K562 (cell line): ENCODE data around the gene C1orf87. TPM values are rescaled to one million over a fixed set of nuclear protein-coding genes. Genes with fewer than 3 reads are reported as not detected.
A peak's percentile ranks its signal among the peaks of the same experiment; 100 is the strongest.
"Not testable (repeated sequence)": the region's sequence is repeated elsewhere in the genome, so short reads cannot be mapped to it uniquely, and the experiment has no call there.

Experiments used
- ATAC-seq: fragments of 200-7000 bp; cut with Tn5 transposase; 3 replicates; pipeline ENCODE4 v1.9.1; 2020; ENCODE audit warnings: moderate library complexity
- BruUV-seq: library from RNA; stranded (reverse); fragments of 400-500 nt; replicated peaks from 2 replicates; lab custom pipeline; 2021; lab: Mats Ljungman, UMichigan
- CTCF ChIA-PET: fragments of 300-600 bp; formaldehyde crosslinking; extraction: SDS; loops from one replicate; lab custom pipeline; 2021; ENCODE audit warnings: low intra/inter-chr PET ratio; lab: Yijun Ruan, JAX
- POLR2A ChIA-PET: fragments of 300-600, 350-650 bp; sonication (Branson Sonifier 250); formaldehyde crosslinking; extraction: SDS; loops from one replicate; lab custom pipeline; 2021; ENCODE audit warnings: antibody characterized with exemption, inconsistent platforms; lab: Yijun Ruan, JAX
- DNase-seq, 4 experiments: peaks; one replicate each; pipeline versions ENCODE4 v3.0.0 to v3.0.0-alpha.2; 2011 to 2018; ENCODE audit warnings: low spot score in 3 of 4, mixed read lengths in 3 of 4; ENCODE audit errors: extremely low read depth in 1 of 4
- FAIRE-seq: peaks from 2 replicates; lab custom pipeline; 2011; peaks lifted over from hg19 to GRCh38; lab: Jason Lieb, UNC
- H2AFZ ChIP-seq: 2 replicates; pipeline ENCODE4 v1.6.0; 2011; ENCODE audit warnings: low read depth, low read length, control low read depth, inconsistent platforms
- H3K27ac ChIP-seq: fragments of 200-600 bp; 3 replicates; pipeline ENCODE4 v1.8.0; 2011; ENCODE audit warnings: low read depth, mild to moderate bottlenecking, control low read depth, inconsistent platforms, low read length, moderate library complexity, mixed read lengths; ENCODE audit errors: extremely low read depth
- H3K27me3 ChIP-seq, 2 experiments: fragments of 300-600 bp in 1 of 2; 2 replicates in 1 of 2; 3 replicates in 1 of 2; pipeline versions ENCODE4 v1.6.0 to v1.8.0; 2011; ENCODE audit warnings: inconsistent platforms in 2 of 2, low read length in 2 of 2, mild to moderate bottlenecking in 1 of 2, mixed read lengths in 1 of 2, moderate library complexity in 1 of 2; ENCODE audit not compliant: control insufficient read depth in 2 of 2, insufficient read depth in 2 of 2
- H3K36me3 ChIP-seq: fragments of 300-600 bp; 3 replicates; pipeline ENCODE4 v1.8.0; 2011; ENCODE audit warnings: mild to moderate bottlenecking, low read length, inconsistent platforms; ENCODE audit not compliant: control insufficient read depth, insufficient read depth
- H3K4me1 ChIP-seq, 2 experiments: fragments of 200-600 bp in 1 of 2; replicated peaks in 1 of 2; 2 replicates in 1 of 2; 3 replicates in 1 of 2; pipeline versions ENCODE4 v1.5.1 to v1.8.0; 2011; ENCODE audit warnings: inconsistent platforms in 2 of 2, low read length in 2 of 2, mild to moderate bottlenecking in 1 of 2, mixed read lengths in 1 of 2, moderate library complexity in 1 of 2; ENCODE audit not compliant: control insufficient read depth in 2 of 2, insufficient read depth in 2 of 2
- H3K4me2 ChIP-seq: 2 replicates; pipeline ENCODE4 v1.6.1; 2011; ENCODE audit warnings: low read length, control low read depth, inconsistent platforms, mixed read lengths; ENCODE audit not compliant: insufficient read depth
- H3K4me3 ChIP-seq: fragments of 200-600 bp; sonication (generic), shearing (Covaris generic); 2 replicates; pipeline ENCODE4 v1.5.1; 2016; ENCODE audit warnings: control low read depth, inconsistent platforms
- H3K79me2 ChIP-seq: fragments of 200-600 bp; 3 replicates; pipeline ENCODE4 v1.8.0; 2011; ENCODE audit warnings: low read length, inconsistent platforms; ENCODE audit not compliant: control insufficient read depth, insufficient read depth
- H3K9ac ChIP-seq, 2 experiments: 2 replicates each; pipeline versions ENCODE4 v1.6.0 to v1.6.1; 2011; ENCODE audit warnings: low read depth in 2 of 2, low read length in 2 of 2, control low read depth in 1 of 2, inconsistent platforms in 1 of 2, mild to moderate bottlenecking in 1 of 2, mixed read lengths in 1 of 2; ENCODE audit not compliant: insufficient read depth in 1 of 2
- H3K9me1 ChIP-seq: one replicate; pipeline ENCODE4 v1.6.0; 2011; ENCODE audit warnings: inconsistent platforms, mild to moderate bottlenecking, low read length, moderate library complexity; ENCODE audit not compliant: control insufficient read depth, insufficient read depth
- H3K9me3 ChIP-seq: replicated peaks from 2 replicates; pipeline ENCODE4 v1.5.1; 2011; ENCODE audit warnings: low read depth, low read length, inconsistent platforms; ENCODE audit not compliant: control insufficient read depth, insufficient read depth
- H4K20me1 ChIP-seq: replicated peaks from 2 replicates; pipeline ENCODE4 v1.6.1; 2011; ENCODE audit warnings: low read length, inconsistent platforms, mixed read lengths; ENCODE audit not compliant: control insufficient read depth, insufficient read depth
- CREB1 ChIP-seq, 2 experiments: sonication (generic) in 1 of 2; formaldehyde crosslinking in 1 of 2; IDR thresholded peaks; 2 replicates each; pipeline versions ENCODE4 v1.6.1 to v1.8.0; 2012 to 2022; ENCODE audit warnings: inconsistent platforms in 1 of 2, mild to moderate bottlenecking in 1 of 2, missing genetic modification reagents in 1 of 2, moderate library complexity in 1 of 2
- CTCF ChIP-seq, 3 experiments: IDR thresholded peaks in 2 of 3; conservative IDR thresholded peaks in 1 of 3; 2 replicates each; pipeline ENCODE4 v1.5.1; 2011 to 2012; ENCODE audit warnings: low read length in 3 of 3, mild to moderate bottlenecking in 3 of 3, control low read depth in 2 of 3, improper control_type of control experiment in 1 of 3, inconsistent platforms in 1 of 3, low read depth in 1 of 3, mixed read lengths in 1 of 3, moderate library complexity in 1 of 3; ENCODE audit not compliant: insufficient read depth in 2 of 3
- DEAF1 ChIP-seq: fragments of 450-650 bp; formaldehyde crosslinking; IDR thresholded peaks from 2 replicates; pipeline ENCODE4 v1.4.0; 2020; ENCODE audit warnings: mild to moderate bottlenecking, moderate library complexity
- ESRRA ChIP-seq: fragments of 450-650 bp; IDR thresholded peaks from 2 replicates; pipeline ENCODE4 v1.6.1; 2014; ENCODE audit warnings: low read depth, mild to moderate bottlenecking, moderate library complexity, borderline replicate concordance
- FOXM1 ChIP-seq, 2 experiments: fragments of 450-650 bp in 1 of 2; sonication (generic) in 1 of 2; formaldehyde crosslinking in 1 of 2; IDR thresholded peaks; 2 replicates each; pipeline versions ENCODE4 v1.6.1 to v1.9.0; 2017 to 2022; ENCODE audit warnings: low read depth in 2 of 2, mild to moderate bottlenecking in 2 of 2, missing genetic modification reagents in 1 of 2, moderate library complexity in 1 of 2
- HNRNPUL1 ChIP-seq: fragments of 200-400 bp; formaldehyde crosslinking; IDR thresholded peaks from 2 replicates; pipeline ENCODE4 v1.6.1; 2017; ENCODE audit warnings: low read length
- RAD21 ChIP-seq, 2 experiments: fragments of 250-450 bp in 1 of 2; fragments of 450-650 bp in 1 of 2; sonication (Bioruptor Pico) in 1 of 2; formaldehyde crosslinking in 1 of 2; IDR thresholded peaks in 1 of 2; conservative IDR thresholded peaks in 1 of 2; 2 replicates each; pipeline versions ENCODE4 v1.4.0 to v1.8.0; 2020 to 2022; ENCODE audit warnings: mild to moderate bottlenecking in 2 of 2, moderate library complexity in 1 of 2
- SMC3 ChIP-seq: conservative IDR thresholded peaks from 2 replicates; pipeline ENCODE4 v1.6.1; 2011; ENCODE audit warnings: low read depth, low read length, improper control_type of control experiment; ENCODE audit not compliant: insufficient read depth
- TRIM25 ChIP-seq: fragments of 450-650 bp; IDR thresholded peaks from 2 replicates; pipeline ENCODE4 v1.7.0; 2016; ENCODE audit warnings: borderline replicate concordance
- ZBTB8A ChIP-seq: fragments of 450-650 bp; IDR thresholded peaks from 2 replicates; pipeline ENCODE4 v1.6.1; 2018; ENCODE audit warnings: mild to moderate bottlenecking, moderate library complexity; ENCODE audit not compliant: partially characterized antibody
- ZNF384 ChIP-seq: IDR thresholded peaks from 2 replicates; pipeline ENCODE4 v1.6.1; 2012; ENCODE audit warnings: low read depth, low read length, improper control_type of control experiment
- ZNF75A ChIP-seq: fragments of 450-650 bp; formaldehyde crosslinking; IDR thresholded peaks from 2 replicates; pipeline ENCODE4 v1.4.0; 2020; ENCODE audit warnings: mild to moderate bottlenecking
- WGBS: fragments of 100-300 bp; shearing (Covaris generic); methylation state at CpG from one replicate; pipeline ENCODE4 v1.1.6; 2016; ENCODE audit warnings: low coverage, mixed read lengths; ENCODE audit not compliant: insufficient coverage; ENCODE audit errors: missing lambda C conversion rate; 5-methylcytosine and 5-hydroxymethylcytosine counted together
- in situ Hi-C: fragments of 300-500 bp; cut with MboI; formaldehyde crosslinking; loops from 4 replicates; pipeline ENCODE4 v1.15.0; 2018; ENCODE audit warnings: inconsistent platforms, mixed read lengths
- intact Hi-C: fragments of 100-400 bp; cut with micrococcal nuclease; formaldehyde crosslinking; loops from 2 replicates; pipeline ENCODE4 v1.14.2; 2022
- polyA plus RNA-seq, 8 experiments: library from polyadenylated mRNA; depleted of rRNA in 4 of 8; stranded (reverse) in 5 of 8; unstranded in 3 of 8; fragments of >200 nt; fragmentation: Nextera tagmentation in 2 of 8; fragmentation: Illumina TruSeq in 1 of 8; extraction: Ambion mirVana in 2 of 8; extraction: Trizol in 1 of 8; gene quantifications; 2 replicates each; pipeline versions ENCODE4 v1.2.1 to v1.2.3, GENCODE V29; 2011 to 2014; ENCODE audit warnings: inconsistent platforms in 1 of 8, missing spikeins in 1 of 8
- total RNA-seq, 7 experiments: library from RNA; depleted of rRNA in 6 of 7; stranded (reverse); fragments of >200 nt in 6 of 7; fragmentation: Illumina TruSeq in 2 of 7; extraction: Trizol in 2 of 7; gene quantifications; 2 replicates each; pipeline versions ENCODE4 v1.2.1 to v1.2.3, GENCODE V29; 2011 to 2021; ENCODE audit warnings: low replicate concordance in 1 of 7

C1orf87 gene
- total and polyA plus RNA-seq, 9 of the 15 experiments (the other 6 are each of a cell fraction or from before 2014, with no cell fraction given) = not detected

DNA sequence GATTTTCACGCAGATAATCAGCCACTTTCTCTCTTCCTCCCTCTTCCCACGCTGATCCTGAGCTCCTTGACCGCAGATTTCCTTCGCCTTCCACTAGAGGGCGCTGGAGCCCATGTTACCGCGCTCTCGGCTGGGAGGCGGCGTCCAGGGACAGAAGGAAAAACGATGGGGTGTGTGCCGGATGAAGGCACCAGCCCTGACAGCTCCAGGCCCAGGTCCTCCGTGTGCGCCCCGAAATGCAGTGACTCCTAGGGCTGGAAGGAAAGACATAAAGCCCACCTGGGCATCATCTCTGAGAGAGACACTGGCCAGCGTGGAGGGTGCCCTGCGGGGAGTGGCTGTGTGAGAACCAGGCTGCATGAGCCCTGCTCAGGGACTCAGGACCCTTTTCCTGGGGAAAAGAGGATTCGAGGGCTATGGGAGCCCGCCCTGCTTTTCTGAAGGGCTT lies 102.1 kb downstream of the C1orf87 start (continued):
- TF ChIP-seq FOXM1 (IDR thresholded peaks at IDR 0.05; ENCODE audit: low read depth) = no peak
- TF ChIP-seq FOXM1 (CRISPR knock-in tag; IDR thresholded peaks at IDR 0.05; ENCODE audit: low read depth) = no peak
- peak; percentile 73; the same call in 1 of the 2 replicates for TF ChIP-seq ESRRA
- TF ChIP-seq DEAF1 = peak; percentile 60; the same call in 1 of the 2 replicates
- TF ChIP-seq CREB1 (IDR thresholded peaks at IDR 0.05) = no peak
- TF ChIP-seq CREB1 (CRISPR knock-in tag; IDR thresholded peaks at IDR 0.05) = no peak
- TF ChIP-seq RAD21 (CRISPR knock-in tag; conservative IDR thresholded peaks at IDR 0.05 in 1 of 2, IDR thresholded peaks at IDR 0.05 in 1 of 2) = peak; percentile 63 to 81
- TF ChIP-seq ZNF75A (CRISPR knock-in tag) = no peak
- no peak for TF ChIP-seq TRIM25
- no peak for TF ChIP-seq ZNF384
- peak; percentile 72 to 88 (median 84) for TF ChIP-seq CTCF (IDR thresholded peaks at IDR 0.05 in 2 of 3, conservative IDR thresholded peaks at IDR 0.05 in 1 of 3; ENCODE audit: insufficient read depth in 2 of 3, low read depth in 1 of 3, low read length in 3 of 3)
- no peak for TF ChIP-seq ZBTB8A
- TF ChIP-seq SMC3 = peak; percentile 41; the same call in 1 of the 2 replicates
- TF ChIP-seq HNRNPUL1 = no peak
- TF ChIP-seq, all 486 proteins: peak for 11

GRCh38 chr1:59969542-59970175 lies 103.9 kb downstream of the C1orf87 start:
- H3K9me1 ChIP-seq, H3K4me3 ChIP-seq, H3K9me3 ChIP-seq, FAIRE-seq, H2AFZ ChIP-seq, DNase-seq, H3K36me3 ChIP-seq, POLR2A ChIA-PET, H3K4me2 ChIP-seq, H4K20me1 ChIP-seq, H3K79me2 ChIP-seq, BruUV-seq, H3K27ac ChIP-seq, H3K9ac ChIP-seq, CTCF ChIA-PET, ATAC-seq: not testable (repeated sequence)
- intact Hi-C loops = loop anchor here (5.0 to 10.0 kb wide), 2 partner anchors 315 to 1003 kb away; no protein-coding TSS in a partner anchor
- peaks cover 7 to 10% of the 10 kb centered on the region in 2 experiments; a peak in 2 of 5 replicates for H3K27me3 ChIP-seq
- in situ Hi-C loops = loop anchor here (10.0 kb wide), 1 partner anchor 1875 kb away; no protein-coding TSS in a partner anchor
- peaks cover 3 to 11% of the 10 kb centered on the region in 2 experiments; a peak in 3 of 5 replicates for H3K4me1 ChIP-seq
- WGBS = 16% methylated on average over 23 of the region's 42 CpGs
